HG02623 (cell line): ENCODE results near the gene KCNJ10.

Experiments used
- ATAC-seq: cut with Tn5 transposase; IDR thresholded peaks from one replicate; pipeline ENCODE4 v1.9.1; 2021; ENCODE audit warnings: moderate library complexity; ENCODE audit not compliant: unreplicated experiment

The KCNJ10 gene

DNA sequence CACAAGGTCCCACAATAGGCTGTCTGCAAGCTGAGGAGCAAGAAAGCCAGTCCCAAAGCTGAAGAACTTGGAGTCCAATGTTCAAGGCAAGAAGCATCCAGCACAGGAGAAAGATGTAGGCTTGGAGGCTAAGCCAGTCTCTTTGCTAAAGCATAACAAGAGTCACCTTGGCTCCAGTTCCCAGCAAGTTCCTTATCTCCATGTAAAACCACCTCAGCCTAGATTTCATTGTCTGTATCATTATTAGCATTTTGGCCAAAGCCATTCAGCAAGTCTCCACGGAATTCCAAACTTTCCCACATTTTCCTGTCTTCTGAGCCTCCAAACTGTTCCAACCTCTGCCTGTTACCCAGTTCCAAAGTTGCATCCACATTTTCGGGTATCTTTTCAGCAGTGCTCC, 75.1 kb downstream of the KCNJ10 start:
- no peak for ATAC-seq

GRCh38 chr1:159993911-159994310, 76.0 kb downstream of the KCNJ10 start:
- no peak for ATAC-seq

- no peak for ATAC-seq
Measured at GRCh38 chr1:159992161-159992560, 77.8 kb downstream of the KCNJ10 start.

GRCh38 chr1:159991513-159991912, 78.4 kb downstream of the KCNJ10 start:
- no peak for ATAC-seq

DNA sequence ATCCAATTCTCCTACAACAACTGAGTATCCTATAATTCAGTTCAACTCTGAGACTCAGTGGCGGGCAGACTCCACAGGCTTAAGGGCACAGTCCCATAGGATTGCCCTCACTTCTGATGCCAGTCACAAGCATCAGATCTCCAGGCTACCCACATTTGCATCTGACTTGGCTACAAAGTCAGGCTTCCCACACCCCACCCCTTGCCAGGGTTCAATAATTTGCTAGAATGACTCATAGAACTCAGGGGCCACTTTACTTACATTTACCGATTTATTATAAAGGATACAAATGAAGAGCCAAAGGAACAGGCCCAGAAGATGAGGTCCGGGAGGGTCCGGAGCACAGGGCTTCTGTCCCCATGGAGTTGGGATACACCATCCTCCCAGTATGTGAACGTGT, 80.0 kb downstream of the KCNJ10 start:
- no peak for ATAC-seq

DNA sequence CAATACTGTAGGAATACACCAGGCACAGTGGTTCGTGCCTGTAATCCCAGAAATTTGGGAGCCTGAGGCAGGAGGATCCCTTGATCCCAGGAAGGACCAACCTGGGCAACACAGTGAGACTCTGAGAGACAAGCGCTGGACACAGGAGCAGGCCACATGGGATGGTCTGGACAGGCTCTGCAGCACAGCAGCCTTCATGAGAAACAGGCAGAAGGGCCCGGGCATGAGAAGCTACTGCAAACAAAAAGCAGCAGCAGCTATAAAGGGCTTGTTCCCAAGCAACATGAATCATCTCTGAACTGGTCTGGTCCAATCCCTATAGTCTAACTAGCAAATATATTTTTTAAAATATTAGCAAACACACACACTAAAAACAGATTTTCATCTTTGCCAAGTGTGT, 80.4 kb downstream of the KCNJ10 start:
- ATAC-seq: no peak

DNA sequence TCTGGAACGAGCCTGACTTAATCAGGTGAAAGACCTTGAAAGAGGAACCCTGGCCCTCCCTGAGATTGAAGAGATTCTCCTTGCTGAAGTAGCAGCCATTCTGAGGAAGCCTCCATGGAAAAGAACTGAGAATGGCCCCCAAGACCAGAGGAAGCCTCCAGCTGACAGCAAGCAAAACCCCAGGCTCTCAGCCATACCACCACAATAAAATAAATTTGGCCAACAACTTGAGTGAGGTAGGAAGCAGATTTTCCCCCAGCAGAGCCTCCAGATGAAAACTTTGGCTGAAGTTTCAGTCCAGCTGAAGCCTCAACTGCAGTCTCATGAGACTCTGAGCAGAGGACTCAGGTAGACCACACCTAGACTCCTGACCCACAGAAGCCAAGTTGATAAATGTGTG, 82.0 kb downstream of the KCNJ10 start:
- no peak for ATAC-seq

DNA sequence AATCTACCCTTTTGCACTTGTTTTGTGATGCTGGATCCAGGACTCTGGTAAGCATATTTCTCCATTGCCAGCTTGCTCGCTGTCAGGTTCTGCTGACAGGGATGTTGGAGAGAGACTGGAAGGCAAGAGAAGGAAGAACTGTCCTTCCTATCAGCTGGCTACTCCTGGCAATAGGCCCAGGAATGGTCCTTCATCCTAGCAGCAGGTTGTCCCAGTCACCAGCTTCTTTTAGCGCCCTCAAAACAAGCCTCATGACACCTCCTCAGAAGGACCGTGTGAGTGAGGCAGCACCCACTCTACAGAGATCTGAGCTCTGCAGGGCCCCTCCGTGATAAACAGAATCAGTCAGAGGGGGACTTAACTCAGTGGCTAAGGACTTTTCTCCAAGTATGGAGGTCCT, 82.8 kb downstream of the KCNJ10 start:
- no peak for ATAC-seq

DNA sequence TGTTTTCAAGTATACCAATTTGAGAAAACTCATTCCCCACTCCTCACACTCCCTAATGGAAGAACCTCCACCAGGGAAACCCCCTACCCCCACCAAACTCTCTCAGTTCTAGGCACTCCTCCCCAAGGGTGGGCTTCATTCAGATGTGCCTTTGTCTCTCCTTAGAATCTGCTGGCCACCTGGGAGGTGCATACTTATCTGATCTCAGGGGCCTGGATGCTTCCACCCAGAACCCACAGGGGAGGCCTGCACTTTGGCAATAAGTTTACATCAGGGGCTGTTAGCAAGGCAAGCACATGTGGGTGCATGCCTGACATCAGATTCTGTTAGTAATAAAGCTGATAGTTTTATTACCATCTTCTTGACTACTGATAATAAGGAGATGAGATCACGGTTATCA, 83.4 kb downstream of the KCNJ10 start:
- no peak for ATAC-seq

DNA sequence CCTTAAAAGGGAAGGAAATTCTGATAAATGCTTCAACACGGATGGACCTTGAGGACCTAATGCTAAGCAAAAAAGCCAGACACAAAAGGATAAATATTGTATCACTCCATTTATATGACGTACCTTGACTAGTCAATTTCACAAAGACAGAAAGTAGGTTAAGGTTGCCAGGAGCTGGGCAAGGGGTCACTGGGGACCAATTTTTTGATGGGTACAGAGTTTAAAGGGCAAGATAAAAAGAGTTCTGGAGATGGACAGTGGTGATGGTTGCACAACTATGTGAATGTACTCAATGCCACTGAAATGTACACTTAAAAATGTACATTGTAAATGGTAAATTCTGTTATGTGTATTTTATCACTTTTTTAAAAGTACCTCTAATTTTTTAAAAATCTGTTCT, 83.9 kb downstream of the KCNJ10 start:
- ATAC-seq: no peak

DNA sequence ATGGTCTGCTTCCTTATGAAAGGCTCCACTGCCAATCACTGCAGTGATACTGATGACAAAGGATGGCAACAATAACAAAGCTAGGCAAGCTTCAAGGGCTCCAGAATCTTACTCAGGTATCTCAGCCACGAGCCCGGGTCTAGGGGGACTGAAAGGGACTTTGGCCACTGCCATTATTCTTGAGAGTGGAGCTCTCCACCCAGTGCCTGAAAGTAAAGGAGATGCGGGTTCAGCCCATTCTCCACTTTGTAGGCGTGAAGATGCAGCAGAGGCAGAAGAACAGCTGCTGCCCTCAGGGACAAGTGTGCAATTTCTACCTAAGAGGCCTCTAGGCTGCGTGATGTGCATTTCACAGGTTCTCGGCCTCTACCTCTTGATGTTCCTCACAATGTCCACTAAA, 84.5 kb downstream of the KCNJ10 start:
- ATAC-seq: no peak

DNA sequence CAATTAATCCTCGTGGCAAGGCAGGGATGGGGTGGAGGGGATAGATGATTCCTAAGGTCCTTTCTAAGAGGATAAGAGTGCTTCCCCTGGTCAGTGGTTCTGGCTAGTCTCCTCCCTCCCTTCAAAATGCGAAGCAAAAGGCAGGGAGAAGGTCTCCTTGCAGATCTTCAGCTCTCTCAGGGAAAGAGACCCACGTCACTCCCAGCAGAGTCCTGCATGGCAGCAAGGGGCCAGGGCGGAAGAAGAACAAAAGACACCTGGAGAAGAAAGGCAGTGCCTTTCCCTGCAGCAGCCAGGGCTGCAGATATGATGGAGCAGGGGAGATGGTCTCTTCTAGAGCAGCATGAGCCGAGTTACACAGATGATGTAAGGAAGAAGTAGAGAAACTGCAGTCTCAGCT, 86.3 kb downstream of the KCNJ10 start:
- no peak for ATAC-seq

GRCh38 chr1:159982280-159982679, 87.7 kb downstream of the KCNJ10 start:
- ATAC-seq: no peak

GRCh38 chr1:159981351-159982055, 88.5 kb downstream of the KCNJ10 start:
- no peak for ATAC-seq

DNA sequence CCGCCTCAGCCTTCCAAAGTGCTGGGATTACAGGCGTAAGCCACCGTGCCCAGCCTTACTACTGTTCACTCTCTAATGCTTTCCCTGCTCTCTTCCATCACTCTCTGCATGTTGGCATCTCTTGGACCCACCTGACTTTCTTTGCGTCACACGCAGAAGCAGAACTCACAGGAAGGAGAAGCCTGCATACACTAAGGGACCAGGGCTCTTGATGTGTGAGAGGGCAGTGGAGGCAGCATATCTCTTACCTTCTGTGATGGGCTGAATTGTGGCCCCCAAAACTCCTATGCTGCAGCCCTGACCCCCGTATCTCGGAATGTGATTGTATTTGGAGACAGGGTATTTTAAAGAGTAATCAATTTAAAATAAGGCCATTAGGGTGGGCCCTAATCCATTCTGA, 89.2 kb downstream of the KCNJ10 start:
- no peak for ATAC-seq

- ATAC-seq: no peak
Measured at GRCh38 chr1:159980076-159980475, 89.9 kb downstream of the KCNJ10 start.

GRCh38 chr1:159979257-159979656, 90.7 kb downstream of the KCNJ10 start:
- ATAC-seq: no peak

- no peak for ATAC-seq
Measured at GRCh38 chr1:159978107-159978398, 91.9 kb downstream of the KCNJ10 start.

DNA sequence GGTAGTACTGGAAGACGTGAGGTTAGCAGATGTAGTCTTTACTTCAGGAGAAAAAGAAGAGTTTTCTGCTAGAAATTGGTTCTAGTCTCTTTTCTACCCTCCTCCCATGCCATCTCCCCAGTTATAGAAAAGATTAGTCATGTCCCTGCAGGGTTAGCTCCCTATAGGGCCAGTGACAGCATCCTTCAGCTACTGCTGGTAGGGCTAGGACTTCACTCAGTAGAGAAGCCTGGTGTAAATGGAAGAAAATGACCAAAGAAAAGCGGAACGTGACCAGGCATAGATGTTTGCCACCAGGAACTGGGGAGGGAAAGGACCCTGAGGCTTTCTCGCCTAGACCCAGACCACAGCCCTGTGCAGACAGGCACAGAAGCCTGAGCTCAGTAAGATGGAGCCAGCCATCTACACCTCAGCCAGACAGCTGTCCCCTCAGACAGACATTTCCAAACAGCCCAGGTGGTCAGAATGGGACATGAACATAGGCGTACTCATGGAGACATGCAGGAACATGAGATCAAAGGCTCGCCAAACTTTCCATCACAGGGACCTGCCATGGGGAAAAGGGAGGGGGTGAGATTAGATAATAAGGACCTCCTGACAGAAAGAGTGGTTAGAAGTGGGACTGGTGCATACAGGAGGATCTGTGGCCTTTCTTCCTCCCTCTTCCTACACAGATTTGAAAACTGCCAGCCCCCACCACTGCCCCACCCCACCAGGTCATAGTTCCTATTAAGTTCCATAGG, 92.4 kb downstream of the KCNJ10 start:
- no peak for ATAC-seq

GRCh38 chr1:159974350-159974965, 95.5 kb downstream of the KCNJ10 start:
- ATAC-seq: no peak

DNA sequence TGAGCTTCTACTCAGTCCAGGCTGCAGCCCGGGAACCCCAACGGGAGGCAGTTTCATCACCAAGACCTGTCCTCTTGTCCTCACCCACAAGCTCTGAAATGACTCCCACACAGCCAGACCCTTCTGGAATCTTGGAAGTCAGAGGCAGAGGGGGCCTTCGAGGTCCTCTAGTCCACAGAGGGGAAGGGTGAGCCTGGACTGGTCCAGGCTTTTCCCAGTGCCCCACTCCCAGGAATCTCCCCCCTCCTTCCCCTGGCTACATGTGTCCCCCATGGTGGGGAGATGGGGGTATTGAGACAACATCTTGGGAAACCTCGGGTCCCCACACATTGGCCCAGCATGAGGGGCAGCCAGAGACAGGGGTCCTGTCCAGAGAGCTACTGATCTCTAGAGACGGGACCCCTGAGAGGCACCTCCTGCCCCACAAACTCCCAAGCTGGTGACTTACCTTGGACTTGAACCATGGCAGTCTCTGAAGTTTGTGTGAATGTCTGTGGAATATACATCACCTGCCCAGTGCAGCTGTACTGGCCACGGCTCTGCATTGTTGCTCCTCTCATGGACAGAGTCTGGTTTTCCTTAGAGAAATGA, 96.5 kb downstream of the KCNJ10 start:
- no peak for ATAC-seq
